ENCODE measurements around the gene KCNJ3.

DNA sequence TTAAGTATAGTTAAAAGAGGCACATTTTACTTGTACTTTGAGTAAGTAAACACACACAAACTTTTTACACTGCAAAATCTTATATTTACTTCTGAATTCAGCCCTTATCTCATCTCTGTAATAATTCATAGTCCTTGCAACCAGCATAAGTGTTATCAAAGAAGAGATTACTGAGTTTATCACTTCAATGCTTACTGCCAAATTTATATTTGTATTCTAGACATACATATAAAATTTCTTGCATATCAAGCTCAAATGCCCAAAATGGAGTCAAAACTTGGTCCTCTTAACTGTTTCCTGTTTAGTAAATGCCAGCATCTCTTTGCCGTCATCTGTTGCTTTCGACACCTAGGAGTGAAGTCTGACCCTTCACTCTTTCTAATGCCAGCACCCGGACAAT is 21.1 kb upstream of the KCNJ3 start:
- TF ChIP-seq EZH2phosphoT487 (IDR thresholded peaks at IDR 0.05; ENCODE audit: borderline replicate concordance, low read depth, low read length): no peak
- TF ChIP-seq, protein P1, sequence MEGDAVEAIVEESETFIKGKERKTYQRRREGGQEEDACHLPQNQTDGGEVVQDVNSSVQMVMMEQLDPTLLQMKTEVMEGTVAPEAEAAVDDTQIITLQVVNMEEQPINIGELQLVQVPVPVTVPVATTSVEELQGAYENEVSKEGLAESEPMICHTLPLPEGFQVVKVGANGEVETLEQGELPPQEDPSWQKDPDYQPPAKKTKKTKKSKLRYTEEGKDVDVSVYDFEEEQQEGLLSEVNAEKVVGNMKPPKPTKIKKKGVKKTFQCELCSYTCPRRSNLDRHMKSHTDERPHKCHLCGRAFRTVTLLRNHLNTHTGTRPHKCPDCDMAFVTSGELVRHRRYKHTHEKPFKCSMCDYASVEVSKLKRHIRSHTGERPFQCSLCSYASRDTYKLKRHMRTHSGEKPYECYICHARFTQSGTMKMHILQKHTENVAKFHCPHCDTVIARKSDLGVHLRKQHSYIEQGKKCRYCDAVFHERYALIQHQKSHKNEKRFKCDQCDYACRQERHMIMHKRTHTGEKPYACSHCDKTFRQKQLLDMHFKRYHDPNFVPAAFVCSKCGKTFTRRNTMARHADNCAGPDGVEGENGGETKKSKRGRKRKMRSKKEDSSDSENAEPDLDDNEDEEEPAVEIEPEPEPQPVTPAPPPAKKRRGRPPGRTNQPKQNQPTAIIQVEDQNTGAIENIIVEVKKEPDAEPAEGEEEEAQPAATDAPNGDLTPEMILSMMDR (conservative IDR thresholded peaks at IDR 0.05; ENCODE audit: low read length): no peak
